GM21447 (cell line): ENCODE results near the gene SNX9.
"Not testable (repeated sequence)": the region's sequence is repeated elsewhere in the genome, so short reads cannot be mapped to it uniquely, and the experiment has no call there.

Experiments used
- ATAC-seq: cut with Tn5 transposase; IDR thresholded peaks from one replicate; pipeline ENCODE4 v1.9.1; 2021; ENCODE audit not compliant: unreplicated experiment

Gene SNX9

GRCh38 chr6:157879873-157880254, 56.8 kb downstream of the SNX9 start:
- ATAC-seq, result peak; percentile 48

DNA sequence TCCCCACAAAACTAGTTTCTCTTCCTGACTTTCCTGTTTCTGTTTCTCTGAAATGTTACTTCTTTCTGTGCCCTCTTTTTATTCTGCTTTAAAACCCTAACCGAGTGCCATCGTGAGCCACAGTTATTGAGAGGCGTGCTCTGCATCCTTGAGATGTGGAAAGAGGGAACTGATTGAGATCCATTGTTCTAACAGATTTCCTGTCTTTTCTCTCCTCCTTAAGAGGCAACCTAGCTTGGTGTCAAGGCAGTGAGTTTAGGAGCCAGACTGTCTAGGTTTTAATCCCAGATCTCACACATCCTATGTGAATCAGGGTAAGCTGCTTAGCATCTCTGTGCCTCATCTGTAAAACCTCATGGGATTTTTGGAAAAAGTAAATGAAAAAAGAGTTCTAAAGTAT, 57.5 kb downstream of the SNX9 start:
- ATAC-seq, result no peak

GRCh38 chr6:157881342-157881741, 58.3 kb downstream of the SNX9 start:
- no peak for ATAC-seq

DNA sequence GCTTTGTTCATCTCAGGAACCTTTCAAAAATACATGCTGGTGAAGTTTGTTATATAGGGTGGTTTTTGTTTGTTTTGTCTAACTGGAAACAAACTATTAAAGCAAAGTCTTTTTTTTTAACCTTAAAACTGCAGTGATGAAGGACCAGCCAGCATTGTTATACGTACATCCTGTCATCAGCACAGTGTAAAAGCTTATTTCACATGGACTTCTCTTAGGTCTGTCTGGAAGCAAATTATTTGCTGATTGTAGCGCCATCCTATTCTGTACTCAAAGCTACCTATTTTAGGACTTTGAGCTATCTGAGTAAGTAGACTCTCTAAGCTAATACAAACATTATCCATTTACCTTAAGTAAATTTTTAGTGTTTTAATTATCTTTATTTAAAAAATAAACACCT, 61.7 kb downstream of the SNX9 start:
- ATAC-seq, result no peak

DNA sequence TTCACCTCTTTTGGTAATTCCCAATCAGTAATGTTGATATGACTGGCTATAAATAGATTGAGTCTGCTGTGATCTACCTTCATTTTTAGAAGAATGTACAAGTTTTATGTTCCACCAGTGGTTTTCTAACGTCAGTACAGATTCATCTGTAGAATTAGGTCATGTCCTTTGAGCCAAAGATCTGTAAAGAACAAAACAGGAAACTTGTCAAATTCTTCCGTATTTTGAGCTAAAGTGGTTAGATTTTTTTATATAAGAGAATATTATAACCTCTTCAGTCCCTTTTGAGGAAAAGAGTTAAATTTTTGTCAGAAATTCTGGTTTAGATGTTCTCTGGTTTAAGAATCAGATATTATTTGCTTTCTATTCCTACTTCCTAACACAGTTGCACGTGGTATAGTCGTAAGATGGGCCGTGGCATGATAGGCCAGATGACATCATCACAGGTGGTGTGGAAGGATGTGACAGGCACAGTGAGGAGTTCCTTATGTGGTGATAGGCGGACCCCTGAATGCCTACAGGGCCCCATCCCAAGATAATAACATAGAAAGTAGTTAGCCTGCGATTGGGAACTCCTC, 62.3 kb downstream of the SNX9 start:
- no peak for ATAC-seq

GRCh38 chr6:157885876-157886275, 62.8 kb downstream of the SNX9 start:
- ATAC-seq, result no peak

GRCh38 chr6:157887892-157888291, 64.8 kb downstream of the SNX9 start:
- ATAC-seq, result no peak

GRCh38 chr6:157891544-157892362, 68.7 kb downstream of the SNX9 start:
- ATAC-seq, result no peak

GRCh38 chr6:157892363-157892877, 69.4 kb downstream of the SNX9 start:
- ATAC-seq, result no peak

- no peak for ATAC-seq
Measured at GRCh38 chr6:157893238-157893637, 70.2 kb downstream of the SNX9 start.

GRCh38 chr6:157895585-157895984, 72.5 kb downstream of the SNX9 start:
- no peak for ATAC-seq

DNA sequence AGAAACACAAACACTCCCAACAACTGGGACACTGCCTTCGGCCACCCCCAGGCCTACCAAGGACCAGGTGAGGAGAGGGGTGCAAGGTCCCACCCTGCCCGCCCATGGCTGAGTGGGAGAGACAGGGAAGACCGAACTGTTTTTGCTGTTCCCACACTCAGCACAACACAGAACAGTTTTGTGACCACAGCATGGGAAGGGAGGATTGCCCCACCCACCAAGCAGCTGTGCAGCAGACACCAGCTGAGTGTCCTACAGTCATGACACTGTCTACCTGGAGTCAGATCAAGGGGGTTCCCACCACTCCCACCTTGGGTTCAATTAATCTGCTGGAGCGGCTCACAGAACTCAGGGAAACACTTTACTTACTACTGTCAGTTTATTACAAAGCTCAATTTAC, 73.9 kb downstream of the SNX9 start:
- ATAC-seq, result no peak

DNA sequence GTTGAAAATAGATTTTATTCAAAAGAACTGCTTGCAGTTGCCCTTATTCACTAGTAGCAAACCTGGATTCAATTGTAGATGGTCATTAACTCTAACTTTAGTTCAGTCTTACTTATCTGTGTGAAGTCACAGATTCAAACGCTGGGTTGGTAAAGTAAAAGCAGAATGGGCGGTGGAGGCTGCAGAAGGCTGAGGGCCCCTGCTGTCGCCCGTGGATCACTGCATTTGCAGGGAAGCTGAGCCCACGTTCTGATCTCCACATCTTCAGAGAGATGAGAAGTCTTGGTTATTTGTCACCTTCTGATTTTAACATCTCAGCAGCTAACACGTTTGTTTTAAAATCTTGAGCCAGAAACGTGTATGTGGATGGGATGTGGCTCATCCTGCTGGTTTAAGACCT, 75.1 kb downstream of the SNX9 start:
- no peak for ATAC-seq

GRCh38 chr6:157898640-157899039, 75.6 kb downstream of the SNX9 start:
- no peak for ATAC-seq

DNA sequence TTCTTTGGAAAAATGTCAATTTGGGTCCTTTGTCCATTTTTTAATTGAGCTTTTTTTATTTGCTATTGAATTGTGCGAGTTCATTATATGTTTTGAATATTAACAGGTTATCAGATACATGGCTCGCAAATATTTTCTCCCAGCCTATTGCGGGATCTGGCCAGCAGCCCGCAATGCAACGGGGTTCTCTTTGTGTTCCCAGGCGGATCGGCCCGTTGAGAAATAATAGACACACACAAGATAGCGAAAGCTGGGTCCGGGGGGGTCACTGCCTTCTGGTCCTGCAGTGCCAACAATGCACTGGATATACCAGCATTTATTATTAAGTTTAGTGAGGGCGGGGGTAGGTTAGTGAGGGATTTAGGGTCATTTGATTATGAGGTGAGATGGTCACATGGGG, 77.2 kb downstream of the SNX9 start:
- ATAC-seq, result not testable (repeated sequence)

DNA sequence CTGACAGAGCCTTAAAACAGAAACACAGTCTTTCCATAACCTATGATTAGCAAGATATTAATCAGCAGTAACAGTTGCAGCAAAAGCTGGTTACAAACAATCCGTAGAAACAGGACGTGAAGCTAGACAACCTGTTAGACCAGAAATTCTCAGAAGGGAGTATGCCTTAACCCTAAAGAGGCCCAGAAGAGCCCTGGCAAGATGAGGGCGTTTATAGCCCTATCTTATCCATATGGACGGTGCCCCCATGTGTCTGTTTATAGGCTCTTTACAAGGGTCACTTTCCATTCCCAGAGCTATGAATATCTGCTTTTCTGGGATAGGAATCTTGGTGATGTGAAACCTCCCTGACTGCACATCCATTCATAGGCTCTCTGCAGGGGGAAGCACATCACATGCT, 77.7 kb downstream of the SNX9 start:
- not testable (repeated sequence) for ATAC-seq

GRCh38 chr6:157904999-157905398, 82.0 kb downstream of the SNX9 start:
- ATAC-seq, result no peak

- ATAC-seq, result no peak
Measured at GRCh38 chr6:157905590-157906342, 82.7 kb downstream of the SNX9 start.

DNA sequence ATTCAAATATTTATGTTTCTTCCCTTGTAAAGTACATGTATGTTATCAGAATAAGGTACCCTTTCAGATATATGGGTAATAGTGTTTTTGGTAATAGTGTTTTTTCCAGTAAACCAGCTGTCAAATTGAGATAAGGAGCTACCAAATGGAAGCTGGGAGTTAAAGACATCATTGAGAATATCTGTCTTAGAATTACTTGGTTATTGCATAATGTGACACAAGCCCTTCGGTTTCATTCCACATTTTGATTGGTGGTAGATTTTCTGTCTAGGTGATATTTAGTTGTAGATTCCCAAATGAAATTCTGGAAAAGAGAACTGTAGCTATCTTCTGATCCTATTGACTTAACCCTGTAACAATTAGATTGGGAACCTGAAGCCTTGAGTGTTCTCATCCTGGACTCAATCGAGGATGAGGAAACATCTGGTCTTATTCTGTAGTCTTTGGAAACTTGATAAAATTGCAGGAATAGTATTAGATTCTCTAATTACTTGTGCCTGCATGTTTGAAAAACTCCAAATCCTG, 83.6 kb downstream of the SNX9 start:
- ATAC-seq, result no peak

DNA sequence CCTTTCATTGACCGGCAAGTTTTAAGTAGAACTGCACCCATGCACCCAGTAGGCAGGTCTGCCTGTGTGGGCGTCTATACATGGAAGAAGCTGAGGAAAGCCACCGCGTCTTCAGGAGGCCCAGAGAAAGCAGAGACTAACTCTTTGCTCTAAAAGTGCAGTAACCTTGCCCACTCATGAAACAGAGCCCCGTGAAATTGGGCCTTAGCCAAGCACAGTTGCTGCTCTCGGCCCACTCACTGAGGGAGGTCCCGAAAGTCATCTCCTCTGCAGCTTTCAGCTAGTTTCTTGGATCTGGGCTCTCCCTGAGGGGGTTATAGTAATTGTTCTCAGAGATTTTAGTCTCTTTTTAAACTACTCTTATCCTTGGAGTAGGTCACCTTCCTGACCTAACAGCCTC, 84.6 kb downstream of the SNX9 start:
- no peak for ATAC-seq
